OCI-LY1 (cell line): ENCODE data around the gene ADGRG4.

Experiments used
- H2AFZ ChIP-seq: fragments of 200-600 bp; sonication (generic), shearing (Covaris generic); 2 replicates; pipeline ENCODE4 v1.6.0; 2014; ENCODE audit warnings: antibody characterized with exemption, mild to moderate bottlenecking, low read length
- H3F3A ChIP-seq: fragments of 200-600 bp; sonication (generic), shearing (Covaris generic); 2 replicates; pipeline ENCODE4 v1.6.0; 2014; ENCODE audit warnings: mild to moderate bottlenecking, antibody characterized with exemption, low read length, moderate library complexity; ENCODE audit not compliant: insufficient read depth
- H3K27ac ChIP-seq: fragments of 200-600 bp; sonication (generic); 2 replicates; pipeline ENCODE4 v1.5.1; 2014; ENCODE audit warnings: low read length, mixed run types, mild to moderate bottlenecking, low read depth; ENCODE audit not compliant: poor library complexity, severe bottlenecking
- H3K27me3 ChIP-seq: fragments of 200-600 bp; sonication (generic); 2 replicates; pipeline ENCODE4 v1.6.0; 2014; ENCODE audit warnings: antibody characterized with exemption, mild to moderate bottlenecking, low read length, moderate library complexity; ENCODE audit not compliant: insufficient read depth
- H3K36me3 ChIP-seq: fragments of 200-600 bp; sonication (generic); 2 replicates; pipeline ENCODE4 v1.6.1; 2014; ENCODE audit warnings: mild to moderate bottlenecking, antibody characterized with exemption, low read length, moderate library complexity, mixed read lengths; ENCODE audit not compliant: insufficient read depth
- H3K4me1 ChIP-seq: fragments of 200-600 bp; sonication (generic); 2 replicates; pipeline ENCODE4 v1.5.1; 2014; ENCODE audit warnings: mild to moderate bottlenecking, low read length, moderate library complexity; ENCODE audit not compliant: insufficient read depth, severe bottlenecking
- H3K4me2 ChIP-seq: fragments of 200-600 bp; sonication (generic), shearing (Covaris generic); 2 replicates; pipeline ENCODE4 v1.6.1; 2014; ENCODE audit warnings: low read length
- H3K4me3 ChIP-seq: fragments of 200-600 bp; sonication (generic); 2 replicates; pipeline ENCODE4 v1.5.1; 2014; ENCODE audit warnings: low read length, low read depth, mild to moderate bottlenecking, mixed read lengths; ENCODE audit not compliant: poor library complexity, severe bottlenecking
- H3K79me2 ChIP-seq: fragments of 200-600 bp; shearing (Covaris generic); 2 replicates; pipeline ENCODE4 v1.6.1; 2016; ENCODE audit warnings: mixed run types, low read length, mixed read lengths; ENCODE audit not compliant: insufficient read depth
- H3K9ac ChIP-seq: fragments of 200-600 bp; sonication (generic), shearing (Covaris generic); 2 replicates; pipeline ENCODE4 v1.6.1; 2014; ENCODE audit warnings: mild to moderate bottlenecking, low read length, mixed read lengths
- H3K9me2 ChIP-seq: fragments of 200-600 bp; sonication (generic), shearing (Covaris generic); 2 replicates; pipeline ENCODE4 v1.6.1; 2014; ENCODE audit warnings: low read depth, mild to moderate bottlenecking, low read length, mixed read lengths
- H3K9me3 ChIP-seq: fragments of 200-600 bp; shearing (Covaris generic); 2 replicates; pipeline ENCODE4 v1.6.1; 2014; ENCODE audit warnings: low read length, mixed read lengths
- H4K20me1 ChIP-seq: fragments of 200-600 bp; sonication (generic), shearing (Covaris generic); 2 replicates; pipeline ENCODE4 v1.6.0; 2016; ENCODE audit warnings: mild to moderate bottlenecking, low read length; ENCODE audit not compliant: insufficient read depth
- CTCF ChIP-seq: fragments of 200-600 bp; sonication (generic), shearing (Covaris generic); IDR thresholded peaks from 2 replicates; pipeline ENCODE4 v1.5.1; 2017; ENCODE audit warnings: mild to moderate bottlenecking, antibody characterized with exemption, low read length, moderate library complexity, mixed read lengths
- EZH2 ChIP-seq: fragments of 200-600 bp; sonication (generic), shearing (Covaris generic); IDR thresholded peaks from 2 replicates; pipeline ENCODE4 v1.8.0; 2017; ENCODE audit warnings: borderline replicate concordance, mixed run types, mild to moderate bottlenecking, antibody characterized with exemption, low read length, moderate library complexity, mixed read lengths

ADGRG4 gene

DNA sequence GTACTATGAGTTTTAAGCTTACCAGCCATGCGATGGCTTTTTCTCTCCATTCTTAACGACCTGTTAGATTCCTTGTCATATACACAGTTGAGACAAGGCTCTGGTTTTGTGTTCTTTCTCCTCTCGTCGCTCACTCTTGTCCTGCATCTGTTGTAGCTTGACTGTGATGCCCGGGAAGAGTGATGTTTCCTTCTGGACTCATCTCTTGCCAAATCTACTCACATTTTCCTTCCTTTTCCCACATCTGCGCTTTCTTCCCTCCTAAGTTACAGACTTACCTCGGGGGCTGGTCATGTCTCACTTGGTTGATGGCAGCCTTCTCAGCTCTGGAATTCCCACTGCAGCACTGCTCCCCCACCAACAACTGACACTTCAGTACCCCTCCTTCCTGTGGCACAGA lies 44.7 kb upstream of the ADGRG4 start:
- no peaks in the 10 kb centered on the region for H3K27me3 ChIP-seq

DNA sequence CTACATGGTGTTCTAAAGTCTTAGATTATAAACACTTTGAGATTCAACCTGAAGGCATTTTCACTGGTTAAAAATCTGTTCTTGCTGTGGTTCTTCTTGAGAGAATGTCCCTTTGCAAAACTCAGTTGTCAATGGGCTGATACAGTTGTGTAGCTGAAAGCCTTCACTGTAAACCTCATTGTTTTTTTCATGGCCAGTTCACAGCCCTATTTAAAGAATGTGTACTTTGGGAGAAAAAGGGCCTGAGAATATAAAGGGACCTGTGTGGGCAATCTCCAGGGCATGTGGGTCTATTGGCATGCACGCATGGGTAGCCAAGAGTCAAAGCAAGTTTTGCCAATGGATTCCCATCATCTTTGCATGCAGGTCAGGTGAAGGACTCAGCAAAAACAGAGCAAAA lies 41.8 kb upstream of the ADGRG4 start:
- Histone ChIP-seq H3K79me2 (no peaks in the 10 kb centered on the region), H3F3A (no peaks in the 10 kb centered on the region), H3K36me3 (no peaks in the 10 kb centered on the region), H3K4me3 (no peak overlapping the region), H2AFZ (no peak overlapping the region), H3K4me1 (no peaks in the 10 kb centered on the region), H3K9me2 (no peaks in the 10 kb centered on the region), H3K4me2 (no peak overlapping the region), H3K27me3 (no peaks in the 10 kb centered on the region), H4K20me1 (no peaks in the 10 kb centered on the region), H3K9me3 (no peaks in the 10 kb centered on the region), H3K9ac (no peak overlapping the region), H3K27ac (no peak overlapping the region)
- TF ChIP-seq CTCF (no peak), EZH2 (no peak)

More for the DNA sequence above, 44.7 kb upstream of the ADGRG4 start:
- no peak overlapping the region for H3K27ac ChIP-seq
- H2AFZ ChIP-seq, result no peak overlapping the region
- H3K4me2 ChIP-seq, result no peak overlapping the region
- TF ChIP-seq EZH2 (no peak), CTCF (no peak)
- no peaks in the 10 kb centered on the region for H3K9me3 ChIP-seq
- H3K4me3 ChIP-seq, result no peak overlapping the region
- no peaks in the 10 kb centered on the region for H3F3A ChIP-seq
- H3K4me1 ChIP-seq, result peaks cover 4% of the 10 kb centered on the region
- no peaks in the 10 kb centered on the region for H4K20me1 ChIP-seq
- H3K9me2 ChIP-seq, result no peaks in the 10 kb centered on the region
- H3K79me2 ChIP-seq, result no peaks in the 10 kb centered on the region
- H3K9ac ChIP-seq, result no peak overlapping the region
- no peaks in the 10 kb centered on the region for H3K36me3 ChIP-seq

GRCh38 chrX:136259543-136259942 lies 41.2 kb upstream of the ADGRG4 start:
- H3K27ac ChIP-seq, result no peak overlapping the region
- no peaks in the 10 kb centered on the region for H3K9me3 ChIP-seq
- no peaks in the 10 kb centered on the region for H4K20me1 ChIP-seq
- no peak overlapping the region for H3K9ac ChIP-seq
- H3K4me3 ChIP-seq, result no peak overlapping the region
- H3F3A ChIP-seq, result no peaks in the 10 kb centered on the region
- no peak overlapping the region for H2AFZ ChIP-seq
- no peaks in the 10 kb centered on the region for H3K4me1 ChIP-seq
- no peak overlapping the region for H3K4me2 ChIP-seq
- TF ChIP-seq CTCF, result no peak
- TF ChIP-seq EZH2, result no peak
- no peaks in the 10 kb centered on the region for H3K36me3 ChIP-seq
- H3K79me2 ChIP-seq, result no peaks in the 10 kb centered on the region
- H3K9me2 ChIP-seq, result no peaks in the 10 kb centered on the region
- H3K27me3 ChIP-seq, result no peaks in the 10 kb centered on the region
